ENCODE measurements around the gene ACLY. TPM values are rescaled to one million over a fixed set of nuclear protein-coding genes. Genes with fewer than 3 reads are reported as not detected.

The ACLY gene
- total and polyA plus RNA-seq, 10 of the 15 experiments (the other 5 are each of a cell fraction or from before 2014, with no cell fraction given), result 32.6 to 224 (median 114) TPM

DNA sequence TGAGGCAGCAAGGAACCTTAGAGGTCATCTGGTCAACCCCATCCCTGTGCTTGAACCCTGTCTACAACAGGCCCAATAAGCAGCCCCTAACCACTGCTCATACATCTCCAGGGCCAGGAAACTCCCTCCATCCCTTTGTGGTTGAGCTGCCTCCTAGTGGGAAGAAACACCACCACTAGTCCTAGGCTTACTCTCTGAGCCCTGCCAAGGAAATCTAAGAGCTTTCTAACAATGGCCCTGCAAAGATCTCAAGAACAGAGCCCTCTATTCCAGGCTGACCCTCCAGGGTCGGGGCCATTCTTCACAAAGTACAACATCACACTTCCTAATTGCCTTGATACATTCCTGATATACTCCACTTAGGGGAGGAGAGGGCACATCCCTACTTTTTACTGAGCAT, 5.8 kb downstream of the ACLY start (continued):
- no peak for TF ChIP-seq MLLT1 (IDR thresholded peaks at IDR 0.05)
- no peak for TF ChIP-seq SRF (IDR thresholded peaks at IDR 0.05; ENCODE audit: low read depth in 2 of 2, low read length in 2 of 2)

DNA sequence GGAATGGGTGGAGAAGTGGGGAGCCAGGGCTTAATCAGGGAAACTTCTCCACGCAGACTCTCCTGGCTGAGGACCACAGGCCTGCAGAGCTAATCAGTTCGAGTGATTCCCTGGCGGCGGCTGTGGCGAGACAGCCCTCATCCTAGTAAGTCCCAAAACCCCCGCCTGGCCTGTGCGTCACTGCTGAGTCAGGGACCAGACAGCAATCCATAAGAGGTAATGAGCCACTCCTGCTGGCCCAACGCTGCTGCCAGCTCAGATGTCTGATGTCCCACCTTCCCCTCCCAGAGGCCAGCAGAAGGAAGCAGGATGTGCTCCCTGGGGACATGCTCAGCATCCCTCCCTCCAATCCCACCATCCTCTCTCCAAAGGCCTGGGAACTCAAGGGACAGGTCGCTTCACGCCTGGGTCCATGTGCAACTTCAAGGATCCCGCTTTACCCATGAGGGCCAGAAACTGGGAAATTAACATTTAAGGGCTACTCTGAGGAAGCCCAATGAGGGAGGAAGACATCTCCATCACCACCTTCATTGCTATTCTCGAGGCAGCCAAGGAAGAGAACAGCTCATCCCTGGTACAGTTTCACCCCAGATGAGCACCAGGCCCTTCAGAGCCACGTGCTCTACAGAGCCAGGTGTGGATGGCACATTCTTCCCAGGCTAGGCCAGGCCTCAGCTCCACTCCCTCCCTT, 7.9 kb downstream of the ACLY start:
- DNase-seq (ENCODE audit: low read depth, low spot score) (no peak), FAIRE-seq (no peak), ATAC-seq (no peak)
- H3K4me1 ChIP-seq (ENCODE audit: control insufficient read depth, insufficient read depth, low read length), result peaks cover 6% of the 10 kb centered on the region; the same call in 1 of the 2 replicates
- in situ Hi-C loops (cut with MboI), result no loop called here
- intact Hi-C loops (cut with micrococcal nuclease; ENCODE audit: unreplicated experiment), result no loop called here
- H3K27me3 ChIP-seq (replicated peaks in 1 of 2; ENCODE audit: control insufficient read depth in 2 of 2, insufficient read depth in 2 of 2, low read length in 1 of 2), result no peaks in the 10 kb centered on the region
- TSS peak; percentile 1 for BruUV-seq (replicated peaks)
- ChIA-PET SMC1A (ENCODE audit: uncharacterized antibody, unreplicated experiment) (interaction anchor here (0.5 kb wide), 1 partner anchor 16 kb away, joined by 3 read pairs; no protein-coding TSS in a partner anchor), POLR2A (interaction anchor here (0.6 to 1.4 kb wide), 4 partner anchors 18 to 1717 kb away, joined by 3 to 7 read pairs (median 4); partner anchors contain the start of genes KLHL11 and ODAD4), CTCF (interaction anchor here (0.7 kb wide), 1 partner anchor 215 kb away, joined by 3 read pairs; no protein-coding TSS in a partner anchor), RAD21 (ENCODE audit: unreplicated experiment) (interaction anchor here (1.4 kb wide), 1 partner anchor 49 kb away, joined by 3 read pairs; no protein-coding TSS in a partner anchor)
- peaks cover 39 to 41% of the 10 kb centered on the region in 2 experiments for H3K36me3 ChIP-seq (ENCODE audit: control insufficient read depth in 2 of 2, insufficient read depth in 2 of 2, low read length in 1 of 2)
- H4K20me1 ChIP-seq (ENCODE audit: control insufficient read depth, insufficient read depth), result peaks cover 5% of the 10 kb centered on the region; the same call in 1 of the 2 replicates
- no peak overlapping the region for H3K4me3 ChIP-seq
- H3K4me2 ChIP-seq (ENCODE audit: control insufficient read depth, insufficient read depth), result no peak overlapping the region
- H3K9ac ChIP-seq (ENCODE audit: control insufficient read depth, insufficient read depth, low read length), result no peak overlapping the region
- H2AFZ ChIP-seq (ENCODE audit: control insufficient read depth, low read depth, low read length), result no peak overlapping the region
- no peak overlapping the region for H3K27ac ChIP-seq (ENCODE audit: control insufficient read depth, insufficient read depth)
- H3K79me2 ChIP-seq (ENCODE audit: control insufficient read depth, insufficient read depth, low read length), result peaks cover 29% of the 10 kb centered on the region
- 84% methylated on average over 13 of the region's 13 CpGs for WGBS (ENCODE audit: insufficient coverage, insufficient replicate concordance, low lambda C conversion rate, missing lambda C conversion rate)
- H3K9me3 ChIP-seq (replicated peaks; ENCODE audit: control insufficient read depth, insufficient read depth, low read length), result no peaks in the 10 kb centered on the region
- TF ChIP-seq SKIL (IDR thresholded peaks at IDR 0.05; ENCODE audit: low read depth, poor library complexity, severe bottlenecking), result no peak
- TF ChIP-seq ASH2L (IDR thresholded peaks at IDR 0.05; ENCODE audit: borderline replicate concordance, low read depth), result no peak
- TF ChIP-seq TARDBP (IDR thresholded peaks at IDR 0.05; ENCODE audit: borderline replicate concordance), result no peak
- no peak for TF ChIP-seq DPF2 (IDR thresholded peaks at IDR 0.05)
- TF ChIP-seq SUPT20H (IDR thresholded peaks at IDR 0.05; ENCODE audit: borderline replicate concordance, control insufficient read depth, low read depth, low read length), result no peak
- TF ChIP-seq EZH2 (IDR thresholded peaks at IDR 0.05; ENCODE audit: borderline replicate concordance, control insufficient read depth, low read depth, low read length), result no peak
- no peak for TF ChIP-seq TCF3 (IDR thresholded peaks at IDR 0.05; ENCODE audit: borderline replicate concordance, insufficient read depth, low read depth, low read length)
- TF ChIP-seq NR2C2 (IDR thresholded peaks at IDR 0.05; ENCODE audit: borderline replicate concordance, control insufficient read depth, insufficient read length, low read depth), result no peak
- no peak for TF ChIP-seq PAX8 (IDR thresholded peaks at IDR 0.05)
- TF ChIP-seq MXI1 (IDR thresholded peaks at IDR 0.05; ENCODE audit: low read depth, low read length), result no peak
- no peak for TF ChIP-seq CBX5 (IDR thresholded peaks at IDR 0.05; ENCODE audit: low read depth)
- TF ChIP-seq, protein P1, sequence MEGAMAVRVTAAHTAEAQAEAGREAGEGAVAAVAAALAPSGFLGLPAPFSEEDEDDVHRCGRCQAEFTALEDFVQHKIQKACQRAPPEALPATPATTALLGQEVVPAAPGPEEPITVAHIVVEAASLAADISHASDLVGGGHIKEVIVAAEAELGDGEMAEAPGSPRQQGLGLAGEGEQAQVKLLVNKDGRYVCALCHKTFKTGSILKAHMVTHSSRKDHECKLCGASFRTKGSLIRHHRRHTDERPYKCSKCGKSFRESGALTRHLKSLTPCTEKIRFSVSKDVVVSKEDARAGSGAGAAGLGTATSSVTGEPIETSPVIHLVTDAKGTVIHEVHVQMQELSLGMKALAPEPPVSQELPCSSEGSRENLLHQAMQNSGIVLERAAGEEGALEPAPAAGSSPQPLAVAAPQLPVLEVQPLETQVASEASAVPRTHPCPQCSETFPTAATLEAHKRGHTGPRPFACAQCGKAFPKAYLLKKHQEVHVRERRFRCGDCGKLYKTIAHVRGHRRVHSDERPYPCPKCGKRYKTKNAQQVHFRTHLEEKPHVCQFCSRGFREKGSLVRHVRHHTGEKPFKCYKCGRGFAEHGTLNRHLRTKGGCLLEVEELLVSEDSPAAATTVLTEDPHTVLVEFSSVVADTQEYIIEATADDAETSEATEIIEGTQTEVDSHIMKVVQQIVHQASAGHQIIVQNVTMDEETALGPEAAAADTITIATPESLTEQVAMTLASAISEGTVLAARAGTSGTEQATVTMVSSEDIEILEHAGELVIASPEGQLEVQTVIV (IDR thresholded peaks at IDR 0.05; ENCODE audit: borderline replicate concordance, partially characterized antibody), result no peak
- no peak for TF ChIP-seq STAT3 (IDR thresholded peaks at IDR 0.05; ENCODE audit: low read depth, low read length)

All from GM12878 (cell line).